NCI-H774 (cell line): ENCODE results near the gene RNF213.

Source experiments
- DNase-seq: peaks from one replicate; lab custom pipeline; 2025; lab: John Stamatoyannopoulos, UW

RNF213 gene

GRCh38 chr17:80372922-80373570 is 112.4 kb downstream of the RNF213 start:
- DNase-seq: no peak

GRCh38 chr17:80374039-80374731 is 113.5 kb downstream of the RNF213 start:
- DNase-seq: no peak

GRCh38 chr17:80374732-80375585 is 114.3 kb downstream of the RNF213 start:
- DNase-seq: no peak

GRCh38 chr17:80376531-80376930 is 115.9 kb downstream of the RNF213 start:
- DNase-seq: no peak

- no peak for DNase-seq
These were observed 117.1 kb downstream of the RNF213 start for GRCh38 chr17:80377798-80378197.

- DNase-seq: no peak
These were observed 118.7 kb downstream of the RNF213 start for GRCh38 chr17:80379348-80379747.

GRCh38 chr17:80380068-80380467 is 119.4 kb downstream of the RNF213 start:
- DNase-seq: no peak

- DNase-seq: no peak
These were observed 119.9 kb downstream of the RNF213 start for GRCh38 chr17:80380555-80381002.

GRCh38 chr17:80381416-80381923 is 120.8 kb downstream of the RNF213 start:
- no peak for DNase-seq

GRCh38 chr17:80382446-80382845 is 121.8 kb downstream of the RNF213 start:
- no peak for DNase-seq

GRCh38 chr17:80382956-80383355 is 122.3 kb downstream of the RNF213 start:
- DNase-seq: no peak

- DNase-seq: no peak
These were observed 123.7 kb downstream of the RNF213 start for GRCh38 chr17:80384078-80384960.

- no peak for DNase-seq
These were observed 124.4 kb downstream of the RNF213 start for GRCh38 chr17:80385046-80385445.

- DNase-seq: no peak
These were observed 125.7 kb downstream of the RNF213 start for GRCh38 chr17:80386341-80386740.

- no peak for DNase-seq
These were observed 126.4 kb downstream of the RNF213 start for GRCh38 chr17:80387071-80387470.

- no peak for DNase-seq
These were observed 127.5 kb downstream of the RNF213 start for GRCh38 chr17:80388175-80388574.

- DNase-seq: no peak
These were observed 127.9 kb downstream of the RNF213 start for GRCh38 chr17:80388601-80389000.

GRCh38 chr17:80389011-80389995 is 128.7 kb downstream of the RNF213 start:
- DNase-seq: no peak

GRCh38 chr17:80393241-80393890 is 132.7 kb downstream of the RNF213 start:
- no peak for DNase-seq

GRCh38 chr17:80393961-80394360 is 133.3 kb downstream of the RNF213 start:
- DNase-seq: no peak
